GM12878 (cell line): ENCODE measurements around the gene SLAMF8. TPM values are rescaled to one million over a fixed set of nuclear protein-coding genes. Genes with fewer than 3 reads are reported as not detected.

Experiments
- ATAC-seq: fragments of 200-7000 bp; cut with Tn5 transposase; 3 replicates; pipeline ENCODE4 v1.9.1; 2020; ENCODE audit warnings: mild to moderate bottlenecking, moderate library complexity
- BruUV-seq: library from RNA; stranded (reverse); fragments of 400-500 nt; replicated peaks from 2 replicates; lab custom pipeline; 2021; lab: Mats Ljungman, UMichigan
- CTCF ChIA-PET: fragments of 300-600 bp; sonication (Branson Sonifier 250); formaldehyde crosslinking; extraction: SDS; loops from one replicate; lab custom pipeline; 2021; ENCODE audit warnings: inconsistent platforms; lab: Yijun Ruan, JAX
- POLR2A ChIA-PET: fragments of 350-600 bp; formaldehyde crosslinking; extraction: SDS; loops from one replicate; lab custom pipeline; 2021; ENCODE audit warnings: inconsistent platforms; lab: Charles Lee
- RAD21 ChIA-PET: fragments of 300-600 bp; sonication (Branson Sonifier 250); formaldehyde crosslinking; loops from one replicate; lab custom pipeline; 2023; ENCODE audit warnings: antibody characterized with exemption; ENCODE audit not compliant: unreplicated experiment; lab: Charles Lee
- SMC1A ChIA-PET: fragments of 300-600 bp; sonication (Branson Sonifier 250); formaldehyde crosslinking; loops from one replicate; lab custom pipeline; 2023; ENCODE audit not compliant: unreplicated experiment, uncharacterized antibody; lab: Charles Lee
- DNase-seq: peaks from one replicate; pipeline ENCODE4 v3.0.0-alpha.2; 2011; ENCODE audit warnings: low read depth, low spot score
- FAIRE-seq: peaks from 3 replicates; lab custom pipeline; 2011; peaks lifted over from hg19 to GRCh38; lab: Jason Lieb, UNC
- H2AFZ ChIP-seq: 2 replicates; pipeline ENCODE4 v1.6.0; 2011; ENCODE audit warnings: low read depth, low read length, control low read depth; ENCODE audit not compliant: control insufficient read depth
- H3K27ac ChIP-seq: 2 replicates; pipeline ENCODE4 v1.5.1; 2011; ENCODE audit warnings: control low read depth; ENCODE audit not compliant: control insufficient read depth, insufficient read depth
- H3K27me3 ChIP-seq, 2 experiments: replicated peaks in 1 of 2; 2 replicates each; pipeline versions ENCODE4 v1.6.0 to v1.6.1; 2011; ENCODE audit warnings: low read length in 1 of 2; ENCODE audit not compliant: control insufficient read depth in 2 of 2, insufficient read depth in 2 of 2
- H3K36me3 ChIP-seq, 2 experiments: 2 replicates each; pipeline ENCODE4 v1.5.1; 2011; ENCODE audit warnings: low read length in 1 of 2; ENCODE audit not compliant: control insufficient read depth in 2 of 2, insufficient read depth in 2 of 2
- H3K4me1 ChIP-seq: 2 replicates; pipeline ENCODE4 v1.6.1; 2011; ENCODE audit warnings: mild to moderate bottlenecking, low read length, moderate library complexity, mixed read lengths; ENCODE audit not compliant: control insufficient read depth, insufficient read depth
- H3K4me2 ChIP-seq: 2 replicates; pipeline ENCODE4 v1.6.0; 2011; ENCODE audit warnings: control low read depth; ENCODE audit not compliant: control insufficient read depth, insufficient read depth
- H3K4me3 ChIP-seq: fragments of 200-600 bp; sonication (generic); 2 replicates; pipeline ENCODE4 v1.5.1; 2016
- H3K79me2 ChIP-seq: 2 replicates; pipeline ENCODE4 v1.6.0; 2011; ENCODE audit warnings: low read length; ENCODE audit not compliant: control insufficient read depth, insufficient read depth
- H3K9ac ChIP-seq: 2 replicates; pipeline ENCODE4 v1.8.0; 2011; ENCODE audit warnings: low read length, control low read depth, mixed read lengths; ENCODE audit not compliant: control insufficient read depth, insufficient read depth
- H3K9me3 ChIP-seq: replicated peaks from 3 replicates; pipeline ENCODE4 v1.5.1; 2011; ENCODE audit warnings: mild to moderate bottlenecking, low read length; ENCODE audit not compliant: control insufficient read depth, insufficient read depth
- H4K20me1 ChIP-seq: 2 replicates; pipeline ENCODE4 v1.6.0; 2011; ENCODE audit not compliant: control insufficient read depth, insufficient read depth
- CBFB ChIP-seq: IDR thresholded peaks from 2 replicates; pipeline ENCODE4 v1.6.1; 2016; ENCODE audit warnings: antibody characterized with exemption, low read depth
- CREM ChIP-seq: IDR thresholded peaks from 2 replicates; pipeline ENCODE4 v1.6.1; 2014; ENCODE audit warnings: antibody characterized with exemption, low read depth
- EP300 ChIP-seq, 2 experiments: fragments of 150-350 bp in 1 of 2; IDR thresholded peaks; 2 replicates each; pipeline ENCODE4 v1.6.1; 2011 to 2012; ENCODE audit warnings: low read depth in 2 of 2, low read length in 2 of 2, borderline replicate concordance in 1 of 2, improper control_type of control experiment in 1 of 2, inconsistent platforms in 1 of 2; ENCODE audit not compliant: control insufficient read depth in 1 of 2
- HSF1 ChIP-seq: fragments of 150-350 bp; IDR thresholded peaks from 2 replicates; pipeline ENCODE4 v1.6.1; 2014; ENCODE audit warnings: mild to moderate bottlenecking, low read depth, low read length
- KLF5 ChIP-seq: fragments of 450-650 bp; IDR thresholded peaks from 2 replicates; pipeline ENCODE4 v1.6.1; 2014; ENCODE audit warnings: mild to moderate bottlenecking; ENCODE audit not compliant: partially characterized antibody
- MAX ChIP-seq: IDR thresholded peaks from 2 replicates; pipeline ENCODE4 v1.6.1; 2012; ENCODE audit warnings: low read depth, low read length, improper control_type of control experiment
- MEF2A ChIP-seq: IDR thresholded peaks from 2 replicates; pipeline ENCODE4 v1.6.1; 2011; ENCODE audit warnings: low read depth, mild to moderate bottlenecking, low read length, moderate library complexity; ENCODE audit not compliant: insufficient read depth
- MEF2B ChIP-seq: fragments of 450-650 bp; IDR thresholded peaks from 2 replicates; pipeline ENCODE4 v1.6.1; 2018; ENCODE audit warnings: mild to moderate bottlenecking, moderate library complexity; ENCODE audit not compliant: partially characterized antibody, poor library complexity, severe bottlenecking
- PAX8 ChIP-seq: fragments of 450-650 bp; IDR thresholded peaks from 2 replicates; pipeline ENCODE4 v1.6.1; 2017; ENCODE audit warnings: mild to moderate bottlenecking, moderate library complexity
- POLR2AphosphoS5 ChIP-seq: IDR thresholded peaks from 2 replicates; pipeline ENCODE4 v1.6.1; 2011; ENCODE audit warnings: mild to moderate bottlenecking, low read length, inconsistent platforms
- RB1 ChIP-seq: fragments of 450-650 bp; formaldehyde crosslinking; IDR thresholded peaks from 2 replicates; pipeline ENCODE4 v1.6.1; 2017; ENCODE audit warnings: mild to moderate bottlenecking, borderline replicate concordance
- SIN3A ChIP-seq: IDR thresholded peaks from 2 replicates; pipeline ENCODE4 v1.6.1; 2012; ENCODE audit warnings: low read depth, low read length, improper control_type of control experiment
- SKIL ChIP-seq: fragments of 450-650 bp; IDR thresholded peaks from 2 replicates; pipeline ENCODE4 v1.6.1; 2017; ENCODE audit warnings: mild to moderate bottlenecking, low read depth, inconsistent platforms; ENCODE audit not compliant: poor library complexity, severe bottlenecking
- SP1 ChIP-seq: IDR thresholded peaks from one replicate; pipeline ENCODE4 v1.6.1; 2011; ENCODE audit warnings: low read depth, low read length
- TCF12 ChIP-seq: IDR thresholded peaks from 2 replicates; pipeline ENCODE4 v1.6.1; 2011; ENCODE audit warnings: low read depth, mild to moderate bottlenecking, low read length
- TCF7 ChIP-seq: IDR thresholded peaks from 2 replicates; pipeline ENCODE4 v1.6.1; 2014; ENCODE audit warnings: antibody characterized with exemption, borderline replicate concordance
- ZNF622 ChIP-seq: fragments of 450-650 bp; IDR thresholded peaks from 2 replicates; pipeline ENCODE4 v1.6.1; 2017; ENCODE audit warnings: mild to moderate bottlenecking, inconsistent platforms
- WGBS: methylation state at CpG from one replicate; pipeline ENCODE4 v1.1.6; 2016; ENCODE audit warnings: low lambda C conversion rate; ENCODE audit not compliant: insufficient replicate concordance, insufficient coverage; ENCODE audit errors: missing lambda C conversion rate; 5-methylcytosine and 5-hydroxymethylcytosine counted together
- in situ Hi-C: fragments of 300-500 bp; cut with MboI; formaldehyde crosslinking; loops from 9 replicates; pipeline ENCODE4 v1.14.3; 2018; ENCODE audit warnings: mixed read lengths
- intact Hi-C: fragments of 100-400 bp; cut with micrococcal nuclease; formaldehyde crosslinking; loops from one replicate; pipeline ENCODE4 v1.14.2; 2022; ENCODE audit not compliant: unreplicated experiment
- polyA plus RNA-seq, 11 experiments: library from polyadenylated mRNA; depleted of rRNA in 4 of 11; unstranded in 6 of 11; stranded (reverse) in 5 of 11; fragments of >200 nt; fragmentation: Nextera tagmentation in 4 of 11; fragmentation: Illumina TruSeq in 1 of 11; extraction: Ambion mirVana in 4 of 11; extraction: Trizol in 1 of 11; gene quantifications; 1 replicate in 1 of 11; 2 replicates in 10 of 11; pipeline versions ENCODE4 v1.2.1 to v1.2.3, GENCODE V29; 2011 to 2016; ENCODE audit warnings: inconsistent platforms in 2 of 11, missing spikeins in 2 of 11, low read depth in 1 of 11
- total RNA-seq, 4 experiments: library from RNA; depleted of rRNA in 3 of 4; stranded (reverse); fragments of >200 nt in 3 of 4; fragmentation: Illumina TruSeq in 1 of 4; extraction: Trizol in 1 of 4; gene quantifications; 2 replicates each; pipeline versions ENCODE4 v1.2.1 to v1.2.3, GENCODE V29; 2013 to 2021

The SLAMF8 gene
- total and polyA plus RNA-seq, 10 of the 15 experiments (the other 5 are each of a cell fraction or from before 2014, with no cell fraction given): 0.04 to 0.69 (median 0.10) TPM; not detected in 3

DNA sequence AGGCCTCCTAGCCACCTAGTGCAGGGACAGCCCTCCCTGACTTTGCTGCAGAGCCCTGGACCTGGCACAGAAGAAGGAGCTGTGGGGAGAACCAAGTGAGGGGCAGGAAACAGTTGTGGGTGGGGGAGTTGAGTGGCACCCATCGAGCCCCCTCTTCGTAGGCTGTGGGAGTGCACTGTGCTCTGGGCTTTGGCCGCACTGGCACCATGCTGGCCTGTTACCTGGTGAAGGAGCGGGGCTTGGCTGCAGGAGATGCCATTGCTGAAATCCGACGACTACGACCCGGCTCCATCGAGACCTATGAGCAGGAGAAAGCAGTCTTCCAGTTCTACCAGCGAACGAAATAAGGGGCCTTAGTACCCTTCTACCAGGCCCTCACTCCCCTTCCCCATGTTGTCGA is 44.7 kb upstream of the SLAMF8 start:
- Histone ChIP-seq H3K27ac (no peak overlapping the region), H3K27me3 (no peaks in the 10 kb centered on the region), H3K4me1 (no peaks in the 10 kb centered on the region), H3K4me2 (peak overlapping the region; percentile 96), H3K79me2 (no peaks in the 10 kb centered on the region), H4K20me1 (no peaks in the 10 kb centered on the region), H3K9me3 (no peaks in the 10 kb centered on the region), H3K36me3 (no peaks in the 10 kb centered on the region), H2AFZ (no peak overlapping the region), H3K4me3 (no peak overlapping the region), H3K9ac (no peak overlapping the region)
- CTCF ChIA-PET: interaction anchor here (1.3 to 4.0 kb wide), 3 partner anchors 16 to 226 kb away, joined by 3 to 17 read pairs (median 6); no protein-coding TSS in a partner anchor
- DNase-seq: no peak
- SMC1A ChIA-PET: interaction anchor here (0.9 to 2.2 kb wide), 2 partner anchors 108 to 110 kb away, joined by 3 to 7 read pairs; no protein-coding TSS in a partner anchor
- POLR2A ChIA-PET: no interaction called here
- intact Hi-C loops: loop anchor here (2.0 to 5.0 kb wide), 2 partner anchors 45 to 225 kb away; partner anchors contain the start of gene SLAMF8
- no peak for FAIRE-seq
- BruUV-seq: no TSS peak
- WGBS: 91% methylated on average over 10 of the region's 12 CpGs
- in situ Hi-C loops: no loop called here
- no peak for ATAC-seq
- TF ChIP-seq SIN3A: no peak
- no peak for TF ChIP-seq EP300 (IDR thresholded peaks at IDR 0.05; ENCODE audit: borderline replicate concordance in 1 of 2, control insufficient read depth in 1 of 2, low read depth in 2 of 2, low read length in 2 of 2)
- TF ChIP-seq MAX: no peak
- TF ChIP-seq KLF5: no peak
- no peak for TF ChIP-seq ZNF622
- no peak for TF ChIP-seq HSF1
- no peak for TF ChIP-seq SKIL
- no peak for TF ChIP-seq PAX8
- TF ChIP-seq POLR2AphosphoS5: no peak
- no peak for TF ChIP-seq MEF2A
- no peak for TF ChIP-seq SP1
- no peak for TF ChIP-seq MEF2B
- no peak for TF ChIP-seq RB1
- TF ChIP-seq TCF7: no peak
- TF ChIP-seq TCF12: no peak
- TF ChIP-seq CREM: no peak
- TF ChIP-seq CBFB: no peak
- RAD21 ChIA-PET: interaction anchor here (1.6 kb wide), 1 partner anchor 110 kb away, joined by 7 read pairs; no protein-coding TSS in a partner anchor
